ENCODE measurements around the gene GRIA1.
A peak's percentile ranks its signal among the peaks of the same experiment; 100 is the strongest.

The GRIA1 gene

DNA sequence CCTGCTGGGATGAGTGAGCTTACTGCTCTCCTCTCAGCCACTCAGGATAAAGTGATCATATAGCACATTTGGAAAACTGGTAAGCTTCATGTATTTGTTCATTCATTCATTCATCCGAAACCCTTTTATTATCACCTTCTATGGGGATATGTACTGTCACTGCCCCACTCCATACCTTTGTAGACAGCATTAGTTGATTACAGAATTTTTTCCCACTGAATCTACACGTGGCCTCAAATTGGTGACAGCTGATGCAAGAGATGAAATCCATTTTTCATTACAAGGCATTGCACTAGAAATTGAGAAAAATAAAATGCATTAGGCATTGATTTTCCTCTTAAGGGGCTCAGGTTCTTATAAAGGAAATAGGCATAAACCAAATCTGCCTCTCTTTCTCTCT, 9.7 kb downstream of the GRIA1 start:
- DNase-seq, result no peak

DNA sequence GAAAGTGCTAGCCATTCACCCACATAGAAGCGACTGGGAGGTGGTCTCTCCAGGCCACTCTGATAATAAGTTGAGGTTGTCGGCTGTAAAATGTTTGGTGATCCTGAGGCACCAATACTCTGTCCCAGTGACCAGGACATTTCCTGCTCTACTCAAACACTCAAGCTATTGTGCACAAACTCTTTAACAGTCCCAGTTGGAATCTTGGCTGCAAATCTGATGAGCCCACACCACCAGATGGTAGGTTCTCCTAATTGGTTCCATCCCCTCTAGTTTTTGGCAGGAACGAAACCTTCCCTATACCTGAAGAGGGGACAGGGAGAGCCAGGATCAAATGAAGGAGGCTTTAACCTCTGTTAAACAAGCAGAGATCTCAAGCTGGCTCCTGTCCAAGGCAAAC, 14.3 kb downstream of the GRIA1 start:
- peak; percentile 9 for DNase-seq

- no peak for DNase-seq
Observed at GRCh38 chr5:153508700-153509099, 18.2 kb downstream of the GRIA1 start.

DNA sequence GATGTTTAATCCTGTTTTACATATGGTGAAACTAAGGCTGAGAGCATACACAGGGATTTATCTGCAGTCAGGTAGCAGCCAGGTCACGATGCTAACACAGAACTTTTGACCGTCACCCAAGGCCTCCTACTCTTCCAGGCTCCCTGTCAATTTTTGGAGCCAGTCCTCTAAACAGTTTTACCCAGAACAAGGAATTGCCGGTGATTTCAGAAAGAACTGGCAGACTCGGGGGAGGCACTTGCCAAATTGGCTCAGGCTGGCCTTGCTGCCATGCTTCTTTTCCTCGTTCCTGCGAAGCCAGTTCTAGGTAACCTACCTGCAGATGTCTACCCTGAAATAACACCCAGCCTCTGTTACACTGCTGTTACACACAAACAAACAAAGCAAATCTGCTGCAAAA, 21.2 kb downstream of the GRIA1 start:
- no peak for DNase-seq

- peak; percentile 80 for DNase-seq
Observed at GRCh38 chr5:153513156-153513555, 22.7 kb downstream of the GRIA1 start.

DNA sequence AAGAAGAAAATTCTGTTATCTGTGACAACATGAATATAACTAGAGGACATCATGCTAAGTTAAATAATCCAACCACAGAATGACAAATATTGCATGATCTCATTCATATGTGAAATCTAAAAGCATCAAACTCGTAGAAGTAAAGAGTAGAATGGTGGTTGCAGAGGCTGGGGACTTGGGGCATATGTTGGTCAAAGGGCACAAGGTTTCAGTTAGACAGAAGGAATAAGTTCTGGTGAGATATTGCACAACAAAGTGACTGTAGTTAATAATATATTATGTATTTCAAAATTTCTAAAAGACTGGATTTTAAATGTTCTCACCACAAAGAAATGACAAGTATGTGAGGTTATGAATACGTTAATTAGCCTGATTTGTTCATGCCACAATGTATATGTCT, 24.8 kb downstream of the GRIA1 start:
- no peak for DNase-seq

DNA sequence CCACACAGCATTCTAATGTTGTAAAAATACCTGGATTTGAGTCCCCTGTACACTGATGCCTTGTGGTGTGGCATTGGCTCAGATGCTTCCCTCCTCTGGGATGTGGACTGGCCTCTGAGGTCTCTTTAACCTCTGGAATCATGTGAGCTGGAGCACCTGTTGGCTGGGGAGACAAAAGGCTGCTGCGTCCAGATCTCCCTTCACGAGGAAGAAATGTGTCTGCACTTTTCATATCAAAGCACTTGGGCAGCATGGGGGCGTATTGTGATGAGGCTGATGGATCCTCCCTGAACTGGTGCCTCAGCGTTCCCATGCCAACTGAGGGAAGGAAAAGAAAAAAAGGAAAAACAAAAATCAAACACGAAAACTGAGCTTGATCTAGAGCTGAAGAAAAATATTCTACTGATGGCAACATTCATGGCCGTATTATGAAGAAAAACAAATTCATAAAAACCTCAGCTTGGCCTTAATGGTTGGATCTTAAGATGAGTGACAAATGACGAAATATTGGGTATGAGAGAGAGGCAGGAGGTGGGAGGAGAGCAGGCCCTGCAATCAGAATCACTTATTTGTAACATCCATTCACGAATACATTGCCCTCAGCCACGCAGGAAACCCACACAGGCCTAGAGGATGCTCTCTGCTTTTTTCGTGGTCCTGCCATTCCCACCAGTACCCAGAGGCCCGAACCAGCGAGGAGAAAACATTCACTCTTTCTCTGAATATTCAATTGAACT, 26.2 kb downstream of the GRIA1 start:
- no peak for DNase-seq

DNA sequence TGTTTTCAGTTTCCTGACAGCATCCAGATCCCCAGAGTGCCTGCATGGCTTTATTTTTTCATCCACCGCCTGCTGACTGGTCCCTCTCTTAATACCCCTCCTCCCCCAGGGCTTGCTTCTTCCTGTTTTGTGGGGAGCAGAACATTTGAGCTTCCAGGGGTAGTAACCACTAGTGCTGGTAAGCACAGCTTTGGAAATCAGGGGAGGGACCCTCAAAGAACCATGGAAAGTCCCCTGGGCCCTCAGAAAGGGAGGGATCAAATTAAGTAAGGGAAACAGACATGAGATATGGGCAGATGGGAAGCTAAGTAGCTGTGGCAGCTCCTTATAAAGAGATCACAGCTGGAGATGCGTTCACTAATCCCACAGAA, 26.8 kb downstream of the GRIA1 start:
- DNase-seq, result no peak

- DNase-seq, result no peak
Observed at GRCh38 chr5:153520137-153520536, 29.7 kb downstream of the GRIA1 start.

DNA sequence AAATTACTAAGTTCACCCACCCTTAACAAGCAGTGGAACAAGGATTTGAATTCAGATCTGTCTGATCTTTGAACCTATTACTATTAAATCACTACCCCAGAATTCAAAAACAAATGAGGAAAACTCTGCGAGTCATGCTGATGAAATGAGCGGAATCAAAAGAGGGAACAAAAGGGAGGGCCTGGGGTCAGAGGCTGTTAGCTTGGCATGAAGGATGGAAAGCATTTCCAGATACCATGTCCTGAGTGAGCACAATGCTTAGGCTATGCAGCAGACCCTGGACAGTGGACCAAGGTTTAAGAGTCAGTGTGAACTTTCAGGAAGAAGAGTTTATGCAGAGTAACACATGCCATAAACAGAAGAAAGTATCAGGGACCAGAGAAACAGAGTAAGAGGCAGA, 30.5 kb downstream of the GRIA1 start:
- DNase-seq, result no peak

GRCh38 chr5:153523211-153523610, 32.7 kb downstream of the GRIA1 start:
- DNase-seq, result no peak

- DNase-seq, result no peak
Observed at GRCh38 chr5:153523831-153524230, 33.4 kb downstream of the GRIA1 start.

- DNase-seq, result no peak
Observed at GRCh38 chr5:153525536-153525935, 35.1 kb downstream of the GRIA1 start.

GRCh38 chr5:153530357-153531143, 40.1 kb downstream of the GRIA1 start:
- DNase-seq, result no peak

- DNase-seq, result no peak
Observed at GRCh38 chr5:153533546-153533945, 43.1 kb downstream of the GRIA1 start.

DNA sequence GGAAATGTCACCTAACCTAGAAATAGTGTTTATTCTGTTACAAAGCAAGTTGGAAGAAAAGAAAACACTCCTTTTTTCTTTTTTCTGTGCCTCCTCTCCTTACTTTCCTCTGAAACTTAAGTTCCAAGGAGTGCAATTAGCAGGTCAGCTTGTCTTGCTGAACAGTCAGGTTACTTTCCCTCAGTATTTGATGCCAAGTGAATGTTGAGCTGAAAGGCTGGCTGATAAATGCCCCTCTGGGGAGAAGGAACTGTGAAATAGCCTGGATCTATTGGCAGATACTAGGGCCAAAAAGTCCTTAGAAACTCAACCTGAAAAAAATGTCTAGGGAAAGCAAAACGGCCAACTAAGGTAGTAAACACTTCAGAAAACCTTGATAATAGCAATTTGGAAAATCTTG, 43.6 kb downstream of the GRIA1 start:
- no peak for DNase-seq

DNA sequence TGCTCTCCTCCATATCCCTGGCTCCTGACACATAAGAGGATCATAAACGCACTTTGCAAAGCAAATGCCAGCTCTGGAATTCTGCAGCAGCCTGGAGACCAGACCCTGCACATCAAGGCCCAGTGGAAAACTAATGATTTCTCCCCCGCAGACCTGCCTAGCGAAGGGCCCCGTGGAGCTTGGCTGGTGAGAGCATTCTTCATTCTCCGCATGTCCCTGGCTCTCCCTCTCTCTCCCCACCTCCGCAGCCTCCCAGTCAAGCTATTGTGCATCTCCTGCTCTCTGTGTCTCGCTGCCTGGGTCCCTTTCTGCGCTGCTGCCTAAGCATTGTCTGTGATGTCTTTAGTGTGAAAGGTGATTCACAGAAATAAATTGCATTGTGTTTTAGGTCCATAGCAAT, 46.7 kb downstream of the GRIA1 start:
- DNase-seq, result no peak

- DNase-seq, result no peak
Observed at GRCh38 chr5:153539983-153540382, 49.5 kb downstream of the GRIA1 start.

- no peak for DNase-seq
Observed at GRCh38 chr5:153542536-153542935, 52.1 kb downstream of the GRIA1 start.

DNA sequence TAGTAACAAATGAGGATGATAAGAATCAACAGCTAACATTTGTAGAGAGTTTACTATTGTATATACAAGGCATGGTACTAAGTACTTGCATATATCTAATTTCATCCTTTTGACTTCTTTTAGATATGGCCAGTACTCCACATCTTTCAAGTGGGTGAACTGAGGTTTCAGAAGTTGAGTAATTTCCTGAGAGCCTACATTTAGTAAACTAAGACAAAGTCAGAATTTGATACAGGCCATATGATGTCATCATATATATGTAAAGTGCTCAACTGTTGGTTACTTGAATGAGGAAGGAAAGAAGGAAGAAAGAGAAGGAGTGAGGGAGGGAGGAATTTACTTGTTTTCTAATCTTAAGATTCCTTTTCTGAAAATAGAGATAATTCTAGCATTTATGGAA, 52.8 kb downstream of the GRIA1 start:
- DNase-seq, result no peak

DNA sequence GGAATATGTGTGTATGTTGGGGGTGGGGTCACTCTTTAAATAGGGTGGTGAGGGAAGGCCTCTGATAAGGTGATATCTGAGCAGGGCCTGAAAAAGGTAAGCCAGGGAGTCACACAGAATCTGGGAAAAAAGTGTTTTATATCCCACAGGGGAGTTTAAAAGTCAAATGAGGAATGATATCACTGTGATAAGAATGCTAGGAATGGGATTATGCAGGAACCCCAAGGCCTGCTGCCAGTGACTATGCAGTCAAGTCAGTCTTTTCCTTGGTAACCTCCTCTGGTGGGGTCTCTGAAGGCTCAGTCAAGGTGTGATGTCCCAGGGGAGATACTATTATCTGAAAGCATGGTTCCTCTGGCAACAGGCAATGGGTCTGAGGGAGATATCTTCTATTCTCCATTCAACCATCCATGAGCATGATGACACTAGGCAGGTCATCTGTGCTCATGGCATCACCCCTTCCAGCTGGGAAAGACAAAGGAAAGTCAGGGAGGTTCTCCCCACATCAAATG, 53.5 kb downstream of the GRIA1 start:
- DNase-seq, result no peak

GRCh38 chr5:153544706-153545105, 54.2 kb downstream of the GRIA1 start:
- no peak for DNase-seq

DNA sequence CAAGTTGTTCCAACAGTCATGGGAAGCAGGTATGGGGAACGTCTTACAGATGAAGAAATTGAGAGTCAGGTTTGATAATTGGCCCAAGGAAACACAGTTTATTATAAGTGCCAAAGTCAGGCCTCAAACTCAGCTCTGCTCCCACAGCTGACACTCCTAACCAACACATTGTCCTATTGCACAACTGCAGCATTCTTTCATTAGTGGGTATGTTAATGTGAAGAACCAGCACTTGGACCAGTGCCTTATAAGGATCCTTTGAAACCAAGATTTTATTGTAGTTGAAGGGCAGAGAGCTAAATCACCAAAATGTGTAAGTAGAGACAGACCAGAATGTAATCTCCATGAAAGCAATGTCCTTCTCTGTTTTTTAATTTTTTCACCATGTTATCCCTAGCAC, 56.1 kb downstream of the GRIA1 start:
- DNase-seq, result no peak

DNA sequence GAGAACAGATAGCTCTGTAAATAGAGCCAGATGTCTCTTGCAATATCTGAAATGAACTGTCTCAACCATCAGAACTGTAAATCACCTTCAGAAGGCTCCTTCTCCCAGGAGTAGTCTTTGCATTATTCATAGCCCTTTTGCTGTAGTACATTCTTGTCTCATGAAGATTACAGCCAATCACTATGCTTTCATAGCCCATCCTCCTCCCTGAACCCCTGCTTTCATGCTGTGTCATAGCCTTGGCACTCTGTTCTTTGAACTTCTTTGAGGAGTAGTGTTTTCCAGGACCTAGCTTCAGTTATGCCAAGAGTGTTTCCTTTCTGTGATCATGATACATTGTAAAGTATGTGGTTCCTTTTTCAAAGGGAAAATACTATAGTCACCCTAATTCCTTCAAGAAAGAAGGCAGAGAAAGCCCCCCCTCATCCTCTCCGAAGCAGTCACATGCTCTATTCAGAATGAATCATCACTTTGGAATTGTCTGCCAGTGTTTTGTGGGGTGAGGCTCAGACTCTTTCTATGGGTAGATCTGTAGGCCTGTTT, 61.1 kb downstream of the GRIA1 start:
- no peak for DNase-seq

All from NCI-H1694 (cell line).